ENCODE measurements around the gene RASL10B.
A peak's percentile ranks its signal among the peaks of the same experiment; 100 is the strongest.

The RASL10B gene

DNA sequence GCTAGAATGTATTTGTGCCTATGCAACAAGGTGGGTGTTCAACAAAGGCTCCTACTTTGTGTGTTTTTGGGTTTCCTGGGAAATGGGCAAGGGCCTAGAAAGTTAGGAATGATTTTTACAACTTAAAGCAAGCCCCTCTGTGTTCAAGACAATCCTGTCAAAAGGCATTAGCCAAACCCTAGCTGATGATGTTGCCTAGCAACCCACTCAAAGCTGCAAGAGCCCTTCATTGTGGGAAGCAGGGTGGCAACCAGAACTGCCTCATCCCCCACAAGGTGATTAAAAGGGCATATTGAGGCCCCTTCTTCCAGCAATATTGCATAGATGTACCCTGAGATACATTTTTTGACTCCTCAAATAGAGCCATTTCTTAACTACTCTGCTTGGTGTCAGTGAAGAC is 16.0 kb upstream of the RASL10B start:
- in situ Hi-C loops (cut with HindIII; ENCODE audit: low sequenced_read_pairs): no loop called here
- DNase-seq (ENCODE audit: low read depth, low spot score): no peak
- TF ChIP-seq, protein P1, sequence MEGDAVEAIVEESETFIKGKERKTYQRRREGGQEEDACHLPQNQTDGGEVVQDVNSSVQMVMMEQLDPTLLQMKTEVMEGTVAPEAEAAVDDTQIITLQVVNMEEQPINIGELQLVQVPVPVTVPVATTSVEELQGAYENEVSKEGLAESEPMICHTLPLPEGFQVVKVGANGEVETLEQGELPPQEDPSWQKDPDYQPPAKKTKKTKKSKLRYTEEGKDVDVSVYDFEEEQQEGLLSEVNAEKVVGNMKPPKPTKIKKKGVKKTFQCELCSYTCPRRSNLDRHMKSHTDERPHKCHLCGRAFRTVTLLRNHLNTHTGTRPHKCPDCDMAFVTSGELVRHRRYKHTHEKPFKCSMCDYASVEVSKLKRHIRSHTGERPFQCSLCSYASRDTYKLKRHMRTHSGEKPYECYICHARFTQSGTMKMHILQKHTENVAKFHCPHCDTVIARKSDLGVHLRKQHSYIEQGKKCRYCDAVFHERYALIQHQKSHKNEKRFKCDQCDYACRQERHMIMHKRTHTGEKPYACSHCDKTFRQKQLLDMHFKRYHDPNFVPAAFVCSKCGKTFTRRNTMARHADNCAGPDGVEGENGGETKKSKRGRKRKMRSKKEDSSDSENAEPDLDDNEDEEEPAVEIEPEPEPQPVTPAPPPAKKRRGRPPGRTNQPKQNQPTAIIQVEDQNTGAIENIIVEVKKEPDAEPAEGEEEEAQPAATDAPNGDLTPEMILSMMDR (IDR thresholded peaks at IDR 0.05; ENCODE audit: low read depth, low read length): no peak
- no peak overlapping the region for H3K4me3 ChIP-seq (ENCODE audit: low read depth, low read length)

DNA sequence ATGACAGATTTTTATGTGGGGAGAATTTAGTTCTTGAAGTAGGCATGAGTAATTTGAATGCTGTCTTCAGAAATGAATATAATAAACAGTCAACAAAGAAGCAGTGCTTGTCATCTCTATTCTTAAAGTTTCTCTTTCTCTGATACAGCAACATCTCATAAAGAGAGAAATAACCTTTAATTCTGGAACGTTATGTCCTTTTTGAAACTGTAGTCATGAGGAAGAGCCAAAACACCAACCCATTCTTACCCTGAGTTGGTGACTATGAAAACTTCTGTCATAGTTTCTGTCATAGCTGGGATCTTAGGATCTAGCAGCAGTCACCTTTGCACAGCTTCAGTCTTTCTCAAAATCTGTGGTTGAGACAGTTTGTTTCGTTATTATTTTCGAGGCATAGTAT is 15.3 kb upstream of the RASL10B start:
- no peak overlapping the region for H3K4me3 ChIP-seq (ENCODE audit: low read depth, low read length)
- TF ChIP-seq, protein P1 (IDR thresholded peaks at IDR 0.05; ENCODE audit: low read depth, low read length): no peak
- no peak for DNase-seq (ENCODE audit: low read depth, low spot score)
- in situ Hi-C loops (cut with HindIII; ENCODE audit: low sequenced_read_pairs): no loop called here

DNA sequence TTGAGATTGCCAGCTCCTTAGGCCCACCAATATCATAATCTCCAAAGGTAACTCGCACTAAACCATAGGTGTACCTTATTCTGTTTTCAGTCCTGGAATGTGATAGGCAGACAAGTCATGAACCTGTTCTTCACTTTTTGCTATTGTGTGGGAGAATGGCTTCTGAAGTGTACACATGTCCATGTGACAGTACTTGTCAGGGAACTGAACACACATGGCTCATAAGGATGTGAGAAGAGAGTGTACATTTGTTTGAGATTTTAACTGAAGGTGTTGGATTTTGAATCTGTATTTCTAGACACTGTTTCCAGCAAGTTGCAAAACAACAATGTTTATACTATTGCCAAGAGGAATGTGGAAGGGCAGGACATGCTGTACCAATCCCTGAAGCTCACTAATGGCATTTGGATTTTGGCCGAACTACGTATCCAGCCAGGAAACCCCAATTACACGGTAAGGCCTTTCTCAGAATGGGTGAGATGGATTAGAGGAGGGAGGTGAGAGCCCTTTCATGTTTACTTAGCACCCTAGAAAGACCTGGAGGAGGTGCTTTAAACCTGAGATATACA is 14.5 kb upstream of the RASL10B start:
- no peak overlapping the region for H3K4me3 ChIP-seq (ENCODE audit: low read depth, low read length)
- TF ChIP-seq, protein P1 (IDR thresholded peaks at IDR 0.05; ENCODE audit: low read depth, low read length): no peak
- in situ Hi-C loops (cut with HindIII; ENCODE audit: low sequenced_read_pairs): no loop called here
- DNase-seq (ENCODE audit: low read depth, low spot score): peak; percentile 78

DNA sequence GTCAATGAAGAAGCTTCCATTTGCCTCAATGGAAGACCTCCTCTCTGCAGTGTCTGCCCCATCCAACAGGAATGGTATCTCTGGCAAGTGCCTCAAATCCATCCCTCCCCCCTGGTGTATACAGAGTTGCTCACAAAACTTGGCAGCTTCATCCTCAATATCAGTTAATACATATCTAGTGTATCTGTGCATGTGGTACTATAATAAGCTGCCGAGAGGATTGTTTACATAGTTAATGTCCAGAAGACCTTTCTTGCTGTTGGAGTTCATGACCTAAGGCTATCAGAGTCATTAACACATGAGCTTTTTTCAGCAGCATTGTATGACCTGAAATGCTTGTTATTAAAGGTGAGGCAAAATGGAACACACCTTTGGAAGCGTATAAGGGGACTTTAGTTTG is 14.0 kb upstream of the RASL10B start:
- in situ Hi-C loops (cut with HindIII; ENCODE audit: low sequenced_read_pairs): no loop called here
- TF ChIP-seq, protein P1 (IDR thresholded peaks at IDR 0.05; ENCODE audit: low read depth, low read length): no peak
- H3K4me3 ChIP-seq (ENCODE audit: low read depth, low read length): no peak overlapping the region
- DNase-seq (ENCODE audit: low read depth, low spot score): no peak

DNA sequence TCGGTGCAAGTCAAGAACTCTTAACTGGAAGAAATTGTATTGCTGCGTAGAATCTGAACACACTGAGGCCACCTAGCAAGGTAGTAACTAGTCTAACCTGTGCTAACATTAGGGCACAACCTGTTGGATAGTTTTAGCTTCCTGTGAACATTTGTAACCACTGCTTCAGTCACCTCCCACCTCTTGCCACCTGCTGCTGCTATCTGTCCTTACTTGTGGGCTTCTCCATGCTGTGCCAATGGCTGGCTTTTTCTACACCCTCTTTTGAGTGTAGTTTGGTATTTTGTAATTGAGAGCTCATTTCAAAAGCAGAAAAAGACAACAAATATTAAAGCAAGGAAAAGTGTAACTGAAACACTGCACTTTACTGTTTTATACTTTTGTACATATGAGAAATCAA is 7.7 kb upstream of the RASL10B start:
- DNase-seq (ENCODE audit: low read depth, low spot score): no peak
- no peak overlapping the region for H3K4me3 ChIP-seq (ENCODE audit: low read depth, low read length)
- in situ Hi-C loops (cut with HindIII; ENCODE audit: low sequenced_read_pairs): no loop called here
- TF ChIP-seq, protein P1 (IDR thresholded peaks at IDR 0.05; ENCODE audit: low read depth, low read length): no peak

DNA sequence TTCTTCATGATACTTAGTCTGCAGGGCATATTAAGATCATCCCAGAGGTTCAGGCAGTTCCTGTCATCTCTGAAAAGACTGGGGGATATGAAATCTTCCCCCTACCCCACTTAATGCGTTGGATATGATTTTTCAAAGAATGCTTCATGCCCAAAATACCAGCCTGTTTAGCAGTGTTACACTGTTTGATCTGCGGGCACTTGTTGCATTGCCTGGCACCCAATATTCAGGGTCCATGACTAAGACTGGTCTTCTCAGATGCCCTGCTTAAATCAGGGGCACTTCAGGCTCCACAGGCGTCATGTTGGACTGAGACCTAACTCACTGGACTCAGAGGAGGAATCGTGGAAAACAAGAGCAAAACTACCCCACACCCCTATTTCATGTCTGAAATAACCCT is 6.4 kb upstream of the RASL10B start:
- in situ Hi-C loops (cut with HindIII; ENCODE audit: low sequenced_read_pairs): no loop called here
- H3K4me3 ChIP-seq (ENCODE audit: low read depth, low read length): no peak overlapping the region
- TF ChIP-seq, protein P1 (IDR thresholded peaks at IDR 0.05; ENCODE audit: low read depth, low read length): no peak
- no peak for DNase-seq (ENCODE audit: low read depth, low spot score)

DNA sequence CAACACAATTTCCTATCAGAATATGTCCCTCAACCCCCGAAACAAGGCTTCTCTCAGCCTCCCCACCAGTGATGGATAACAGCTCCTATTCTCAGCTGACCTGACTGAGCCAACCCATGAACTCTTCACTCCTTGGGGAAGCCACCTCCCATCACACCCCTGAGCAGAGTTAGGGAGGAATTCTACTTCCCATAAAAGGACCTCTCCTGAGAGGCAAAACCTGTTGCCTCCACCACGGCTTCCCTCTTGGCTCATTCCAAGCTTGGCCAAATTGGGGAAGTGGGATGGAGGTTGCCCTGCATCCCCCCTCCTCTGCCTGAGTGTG is 5.7 kb upstream of the RASL10B start:
- H3K4me3 ChIP-seq (ENCODE audit: low read depth, low read length): no peak overlapping the region
- in situ Hi-C loops (cut with HindIII; ENCODE audit: low sequenced_read_pairs): no loop called here
- no peak for DNase-seq (ENCODE audit: low read depth, low spot score)
- TF ChIP-seq, protein P1 (IDR thresholded peaks at IDR 0.05; ENCODE audit: low read depth, low read length): no peak

Measured in astrocyte of the spinal cord (primary cell).